MCF 10A (cell line): ENCODE measurements around the gene PTCRA. TPM values are rescaled to one million over a fixed set of nuclear protein-coding genes. Genes with fewer than 3 reads are reported as not detected.

Source experiments
- BruUV-seq: library from RNA; stranded (reverse); fragments of 400-500 nt; replicated peaks from 2 replicates; lab custom pipeline; 2021; lab: Mats Ljungman, UMichigan
- CTCF ChIA-PET: fragments of 300-600 bp; sonication (Branson Sonifier 250); formaldehyde crosslinking; extraction: SDS; loops from one replicate; lab custom pipeline; 2021; ENCODE audit warnings: antibody characterized with exemption, inconsistent platforms; lab: Yijun Ruan, JAX
- POLR2A ChIA-PET: fragments of 300-600, 350-650 bp; sonication (Branson Sonifier 250); formaldehyde crosslinking; extraction: SDS; loops from one replicate; lab custom pipeline; 2020; ENCODE audit warnings: antibody characterized with exemption, inconsistent platforms; lab: Yijun Ruan, JAX
- DNase-seq: peaks from one replicate; pipeline ENCODE4 v3.0.0-alpha.2; 2018; ENCODE audit not compliant: unreplicated experiment
- H3K27ac Mint-ChIP-seq: one replicate; pipeline ENCODE4 v1.8.0; 2022; ENCODE audit warnings: mild to moderate bottlenecking, low read depth, mixed read lengths; ENCODE audit not compliant: unreplicated experiment
- H3K27me3 Mint-ChIP-seq: one replicate; pipeline ENCODE4 v1.8.0; 2022; ENCODE audit warnings: mixed read lengths; ENCODE audit not compliant: insufficient read depth, unreplicated experiment
- H3K36me3 Mint-ChIP-seq: one replicate; pipeline ENCODE4 v1.8.0; 2022; ENCODE audit warnings: mild to moderate bottlenecking, moderate library complexity, mixed read lengths; ENCODE audit not compliant: insufficient read depth, unreplicated experiment
- H3K4me1 Mint-ChIP-seq: one replicate; pipeline ENCODE4 v1.8.0; 2022; ENCODE audit warnings: mixed read lengths; ENCODE audit not compliant: insufficient read depth, unreplicated experiment
- H3K4me3 Mint-ChIP-seq: one replicate; pipeline ENCODE4 v1.8.0; 2022; ENCODE audit warnings: mild to moderate bottlenecking, moderate library complexity, mixed read lengths; ENCODE audit not compliant: unreplicated experiment
- H3K9me3 Mint-ChIP-seq: one replicate; pipeline ENCODE4 v1.8.0; 2022; ENCODE audit warnings: mixed read lengths; ENCODE audit not compliant: unreplicated experiment
- CTCF ChIP-seq: fragments of 200-600 bp; IDR thresholded peaks from one replicate; pipeline ENCODE4 v1.8.0; 2022; ENCODE audit warnings: antibody characterized with exemption, mild to moderate bottlenecking; ENCODE audit not compliant: unreplicated experiment
- intact Hi-C: fragments of 100-400 bp; cut with micrococcal nuclease; formaldehyde crosslinking; loops from 2 replicates; pipeline ENCODE4 v1.14.1; 2022
- total RNA-seq: library from RNA; stranded (reverse); gene quantifications from 2 replicates; pipeline ENCODE4 v1.2.3, GENCODE V29; 2022

The PTCRA gene
- total RNA-seq, 1 experiment from 2014 or later, result not detected

GRCh38 chr6:42907336-42907735 is 8.5 kb upstream of the PTCRA start:
- POLR2A ChIA-PET, result no interaction called here

GRCh38 chr6:42909835-42910234 is 6.0 kb upstream of the PTCRA start:
- Mint-ChIP-seq H3K36me3 (no peaks in the 10 kb centered on the region), H3K9me3 (no peaks in the 10 kb centered on the region), H3K4me3 (no peak overlapping the region), H3K4me1 (no peaks in the 10 kb centered on the region), H3K27me3 (no peaks in the 10 kb centered on the region), H3K27ac (no peak overlapping the region)
- ChIA-PET POLR2A (no interaction called here), CTCF (interaction anchor here (3.2 kb wide), 1 partner anchor 8 kb away, joined by 11 read pairs; no protein-coding TSS in a partner anchor)
- intact Hi-C loops, result no loop called here
- TF ChIP-seq CTCF, result no peak
- BruUV-seq, result no TSS peak
- DNase-seq, result no peak

More at GRCh38 chr6:42907336-42907735, 8.5 kb upstream of the PTCRA start:
- BruUV-seq, result no TSS peak
- Mint-ChIP-seq H3K27ac (no peak overlapping the region), H3K4me1 (peaks cover 2% of the 10 kb centered on the region), H3K27me3 (no peaks in the 10 kb centered on the region), H3K9me3 (no peaks in the 10 kb centered on the region), H3K4me3 (no peak overlapping the region), H3K36me3 (no peaks in the 10 kb centered on the region)
- CTCF ChIA-PET, result no interaction called here
- no peak for DNase-seq
- intact Hi-C loops, result no loop called here
- no peak for TF ChIP-seq CTCF

- no peaks in the 10 kb centered on the region for H3K9me3 Mint-ChIP-seq
- BruUV-seq, result no TSS peak
- POLR2A ChIA-PET, result interaction anchor here (2.1 kb wide), 1 partner anchor 18 kb away, joined by 7 read pairs; the partner anchor contains the start of gene CNPY3
- H3K27me3 Mint-ChIP-seq, result no peaks in the 10 kb centered on the region
- CTCF ChIA-PET, result interaction anchor here (0.6 to 3.2 kb wide), 3 partner anchors 10 to 218 kb away, joined by 3 to 11 read pairs (median 3); no protein-coding TSS in a partner anchor
- intact Hi-C loops, result no loop called here
- no peak for TF ChIP-seq CTCF
- no peaks in the 10 kb centered on the region for H3K4me1 Mint-ChIP-seq
- no peak for DNase-seq
- H3K36me3 Mint-ChIP-seq, result no peaks in the 10 kb centered on the region
- no peak overlapping the region for H3K4me3 Mint-ChIP-seq
- H3K27ac Mint-ChIP-seq, result no peak overlapping the region
Measured at GRCh38 chr6:42911171-42912021, 4.5 kb upstream of the PTCRA start.

- Mint-ChIP-seq H3K9me3 (no peaks in the 10 kb centered on the region), H3K36me3 (no peaks in the 10 kb centered on the region), H3K4me1 (no peaks in the 10 kb centered on the region), H3K4me3 (no peak overlapping the region), H3K27me3 (no peaks in the 10 kb centered on the region), H3K27ac (no peak overlapping the region)
- POLR2A ChIA-PET, result interaction anchor here (0.6 to 0.8 kb wide), 2 partner anchors 15 to 1021 kb away, joined by 3 to 5 read pairs; partner anchors contain the start of gene CNPY3
- no peak for DNase-seq
- intact Hi-C loops, result no loop called here
- CTCF ChIA-PET, result interaction anchor here (0.5 to 1.2 kb wide), 6 partner anchors 15 to 353 kb away, joined by 3 read pairs; partner anchors contain the start of gene CNPY3
- BruUV-seq, result no TSS peak
- no peak for TF ChIP-seq CTCF
Measured at GRCh38 chr6:42914546-42914945, 1.3 kb upstream of the PTCRA start.
